Prostate gland (tissue), 2 donors: ENCODE results near the gene TNFAIP1.

ENCODE experiments used
- CTCF ChIP-seq, 4 experiments: fragments of 200-600 bp in 2 of 4; fragments of 450-650 bp in 2 of 4; sonication (generic) in 2 of 4; IDR thresholded peaks; 1 replicate in 3 of 4; 2 replicates in 1 of 4; pipeline ENCODE4 v1.5.1; 2016 to 2019; ENCODE audit warnings: antibody characterized with exemption in 4 of 4, mild to moderate bottlenecking in 2 of 4, moderate library complexity in 2 of 4
- POLR2A ChIP-seq: fragments of 450-650 bp; IDR thresholded peaks from one replicate; pipeline ENCODE4 v1.6.1; 2016; ENCODE audit warnings: antibody characterized with exemption, mild to moderate bottlenecking
- POLR2AphosphoS5 ChIP-seq: sonication (generic); formaldehyde crosslinking; IDR thresholded peaks from one replicate; pipeline ENCODE4 v1.6.1; 2017; ENCODE audit warnings: antibody characterized with exemption

DNA sequence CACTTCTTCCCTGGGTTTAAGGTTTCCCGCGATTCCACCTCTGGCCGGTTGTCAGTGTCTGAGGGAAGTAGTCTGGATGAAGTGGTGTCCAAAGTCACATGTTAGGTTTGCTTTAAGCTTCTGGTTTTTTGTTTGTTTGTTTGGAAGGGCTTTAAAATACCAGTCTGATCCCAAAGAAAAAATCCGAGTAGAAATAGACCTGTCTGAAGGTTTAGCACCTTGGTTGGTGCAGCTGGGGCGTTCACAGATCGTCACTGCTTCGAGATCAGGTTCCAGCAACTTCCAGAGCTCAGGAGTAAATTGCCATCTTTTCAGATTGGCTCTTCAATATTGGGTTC lies 16.0 kb upstream of the TNFAIP1 start:
- TF ChIP-seq CTCF (IDR thresholded peaks at IDR 0.05) (no peak), POLR2A (no peak), POLR2AphosphoS5 (no peak)
